Activated effector memory CD4-positive, alpha-beta T cell treated with Interleukin-2 at 50 U/mL for 16 hours (primary cell): Measurements from ENCODE around the gene DNAJC5.

Experiments
- DNase-seq: peaks from one replicate; pipeline ENCODE4 v3.0.0-alpha.2; 2020

DNAJC5 gene

DNA sequence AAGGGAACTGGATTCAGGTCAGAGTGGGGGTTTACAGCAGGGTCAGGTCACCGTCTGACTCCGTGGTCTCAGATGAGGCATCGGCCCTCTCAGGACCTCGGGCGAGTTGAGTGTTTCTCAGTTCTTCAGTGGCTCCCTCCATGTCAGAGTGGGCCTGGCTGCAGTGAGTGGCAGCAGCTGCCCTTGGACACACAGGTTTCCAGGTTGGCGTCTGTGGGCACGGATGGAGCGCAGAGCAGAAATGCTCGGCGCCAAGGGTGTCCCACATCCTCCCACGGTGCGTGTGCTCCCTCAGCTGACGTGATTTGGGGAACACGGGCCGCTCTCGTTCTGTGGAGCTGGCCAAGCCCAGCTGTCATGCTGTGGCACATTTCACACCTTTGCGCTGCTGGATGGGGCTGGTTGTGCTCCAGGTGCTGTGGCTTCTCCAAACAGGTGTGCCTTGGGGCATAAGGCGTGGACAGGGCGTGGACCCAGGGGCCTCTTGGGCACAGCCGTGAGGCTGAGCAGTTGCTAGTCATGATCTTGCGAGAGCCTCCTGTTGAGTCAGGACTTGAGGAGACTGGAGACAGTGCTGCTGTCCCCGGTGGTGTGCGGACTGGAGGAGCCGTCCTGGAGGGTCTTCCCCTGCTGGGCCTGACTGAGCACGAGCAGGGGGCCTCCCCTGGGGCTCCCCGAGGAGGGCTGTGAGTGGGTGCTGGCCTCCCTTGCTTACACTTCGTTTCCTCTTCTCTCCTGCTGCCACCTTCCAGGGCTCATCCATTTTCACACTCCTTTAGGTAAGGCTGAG lies 9.5 kb upstream of the DNAJC5 start:
- DNase-seq = no peak

DNA sequence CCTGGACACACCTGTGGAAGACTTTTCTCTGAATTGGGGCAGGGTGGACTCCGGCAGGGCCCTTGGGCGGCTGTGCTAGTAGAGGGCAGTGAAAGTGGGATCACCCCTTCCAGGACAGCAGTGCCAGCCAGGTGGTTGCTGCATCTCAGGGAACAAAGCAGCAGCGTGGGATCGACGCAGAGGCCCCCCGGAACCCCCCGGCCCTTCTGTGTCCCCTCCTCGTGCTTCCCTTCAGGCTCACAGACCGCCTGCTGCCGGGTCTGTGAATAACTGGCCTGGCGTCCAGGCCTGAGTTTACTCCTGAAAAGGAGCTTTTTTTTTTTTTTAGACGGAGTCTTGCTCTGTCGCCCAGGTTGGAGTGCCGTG lies 8.9 kb upstream of the DNAJC5 start:
- DNase-seq = no peak

DNA sequence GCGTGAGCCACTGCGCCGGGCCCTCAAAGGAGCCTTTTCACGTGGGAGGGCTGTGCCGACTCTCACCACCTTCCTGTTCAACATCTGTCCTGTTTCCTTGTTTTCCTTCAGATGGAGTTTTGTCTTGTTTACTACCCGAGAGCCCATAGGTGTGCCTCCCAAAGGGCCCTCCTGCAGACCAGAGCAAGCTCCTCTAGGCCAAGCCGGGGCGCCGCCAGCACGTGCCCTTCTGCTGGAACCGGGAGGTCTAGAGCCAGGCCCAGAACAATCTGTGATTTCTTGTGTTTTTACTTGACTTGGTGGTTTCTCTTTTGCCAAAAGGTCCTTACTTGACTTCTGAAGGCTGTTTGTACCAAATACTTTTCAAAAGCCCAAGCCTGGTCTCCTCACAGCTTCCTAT lies 8.0 kb upstream of the DNAJC5 start:
- DNase-seq = no peak

DNA sequence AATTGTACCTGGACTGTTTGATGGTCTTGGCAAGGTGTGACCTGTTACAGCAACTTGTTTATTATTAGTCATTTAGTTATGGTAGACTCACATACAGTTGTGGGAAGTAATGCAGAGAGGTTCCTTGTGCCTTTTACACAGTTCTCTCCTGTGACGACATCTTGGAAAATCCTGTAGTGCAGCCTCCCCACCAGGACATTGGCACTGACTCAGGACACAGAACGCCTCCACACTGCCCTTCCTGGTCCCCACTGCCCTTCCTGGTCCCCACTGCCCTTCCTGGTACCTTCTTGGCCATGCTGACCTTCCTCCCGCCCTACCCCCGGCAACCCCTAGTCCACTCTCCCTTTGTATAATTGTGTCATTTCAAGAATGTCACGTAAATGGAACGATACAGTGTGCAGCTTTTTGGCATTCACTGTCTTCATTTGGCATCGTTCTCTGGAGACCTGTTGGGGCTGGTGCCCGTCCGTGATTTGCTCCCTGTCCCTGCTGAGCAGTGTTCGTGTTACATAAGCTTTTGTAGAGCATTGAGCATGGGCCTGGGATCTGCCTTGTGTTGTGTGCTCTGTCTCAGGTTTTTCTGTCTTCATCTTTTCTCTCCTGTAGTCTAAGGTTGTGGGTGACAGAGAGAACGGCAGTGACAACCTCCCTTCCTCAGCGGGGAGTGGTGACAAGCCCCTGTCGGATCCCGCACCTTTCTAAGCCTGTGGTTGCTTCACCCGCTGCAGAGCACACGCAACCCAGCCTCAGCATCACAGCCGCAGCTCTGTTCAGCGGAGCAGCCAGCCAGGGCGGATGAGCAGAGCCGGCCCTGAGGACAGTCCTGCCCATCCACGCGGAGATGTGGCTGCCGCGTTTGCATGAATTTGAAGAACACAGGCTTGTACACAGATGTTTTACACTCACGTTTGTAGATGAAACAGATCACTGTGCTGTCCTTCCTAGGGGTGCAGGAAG lies 5.4 kb upstream of the DNAJC5 start:
- DNase-seq = no peak

DNA sequence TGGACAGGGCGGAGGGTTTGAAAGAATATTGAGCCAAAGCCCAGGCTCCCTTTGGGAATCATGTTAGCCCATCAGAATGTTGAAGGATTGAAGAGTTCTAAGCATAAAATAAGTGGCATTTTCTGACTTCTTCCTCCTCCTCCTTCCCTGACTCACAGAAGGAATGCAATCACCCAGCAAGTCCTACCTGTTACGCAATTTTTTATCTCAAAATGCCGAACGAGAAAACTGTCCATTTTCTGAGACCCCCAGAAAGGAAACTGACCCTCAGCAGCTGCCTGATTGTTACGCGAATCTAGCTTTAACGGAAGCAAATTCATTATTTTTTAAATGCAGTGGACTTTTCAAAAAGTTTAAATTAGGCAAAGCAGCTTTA lies 4.7 kb upstream of the DNAJC5 start:
- no peak for DNase-seq

DNA sequence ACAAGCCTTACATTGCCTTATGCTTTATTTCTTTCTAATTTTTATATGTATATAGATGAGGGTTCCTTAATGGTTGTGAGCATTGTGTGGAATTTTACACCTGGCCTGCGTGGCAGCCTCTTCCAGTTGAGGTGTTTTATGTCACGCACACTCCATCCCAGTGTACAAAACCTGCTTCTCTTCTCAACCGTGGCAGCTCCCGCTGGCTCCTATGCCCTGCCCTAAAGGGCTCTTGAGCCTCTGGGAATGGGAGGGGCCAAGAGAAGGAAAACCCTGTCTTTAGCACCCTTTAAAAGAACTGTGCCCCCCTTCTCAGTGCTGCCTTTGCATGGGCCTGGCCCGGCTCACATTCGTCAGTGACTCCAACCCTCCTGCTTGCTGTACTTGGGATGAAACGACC lies 4.3 kb upstream of the DNAJC5 start:
- no peak for DNase-seq

DNA sequence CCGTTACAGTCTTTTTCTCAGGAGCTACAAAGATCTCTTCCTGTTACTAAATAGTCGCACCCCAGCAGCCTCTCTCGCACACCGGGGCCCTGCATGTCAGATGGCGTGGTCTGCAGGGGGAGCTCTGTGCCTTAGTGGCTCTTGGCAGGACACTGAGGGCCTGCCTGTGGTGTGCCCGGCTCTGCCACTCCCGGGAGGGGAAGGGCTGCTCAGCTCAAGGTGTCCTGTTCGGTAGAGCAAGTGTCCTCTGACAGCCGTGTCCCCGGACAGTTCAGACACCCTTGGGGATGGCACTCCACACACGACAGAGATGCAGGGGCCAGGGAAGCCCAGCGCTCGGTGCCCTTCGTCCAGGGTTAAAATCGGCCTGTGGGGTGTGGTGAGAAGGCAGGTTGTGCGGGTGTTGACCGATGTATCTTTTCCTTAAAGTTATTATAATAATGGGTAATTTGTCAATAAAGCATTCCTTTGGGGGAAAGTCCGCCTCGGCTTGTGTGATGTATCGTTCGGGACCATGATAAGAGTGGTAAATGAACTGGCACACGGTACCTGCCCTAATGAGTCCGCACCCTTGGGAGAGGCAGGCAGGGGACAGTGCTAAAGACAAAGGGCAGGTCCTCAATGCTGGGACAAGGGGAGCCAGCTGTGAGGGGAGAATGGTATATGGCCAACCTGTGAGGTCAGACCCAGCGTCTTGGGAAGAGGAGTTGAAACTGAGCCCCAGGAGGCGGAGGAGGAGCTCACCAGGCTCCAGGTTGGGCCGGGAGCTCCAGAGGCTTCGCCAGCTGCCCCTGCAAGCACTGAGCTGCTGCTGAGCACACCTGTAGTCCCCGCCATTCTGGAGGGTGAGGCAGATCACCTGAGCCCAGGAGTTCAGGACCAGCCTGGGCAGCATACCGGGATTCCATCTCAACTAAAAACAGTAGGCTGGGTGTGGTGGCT lies 3.6 kb upstream of the DNAJC5 start:
- DNase-seq = no peak

DNA sequence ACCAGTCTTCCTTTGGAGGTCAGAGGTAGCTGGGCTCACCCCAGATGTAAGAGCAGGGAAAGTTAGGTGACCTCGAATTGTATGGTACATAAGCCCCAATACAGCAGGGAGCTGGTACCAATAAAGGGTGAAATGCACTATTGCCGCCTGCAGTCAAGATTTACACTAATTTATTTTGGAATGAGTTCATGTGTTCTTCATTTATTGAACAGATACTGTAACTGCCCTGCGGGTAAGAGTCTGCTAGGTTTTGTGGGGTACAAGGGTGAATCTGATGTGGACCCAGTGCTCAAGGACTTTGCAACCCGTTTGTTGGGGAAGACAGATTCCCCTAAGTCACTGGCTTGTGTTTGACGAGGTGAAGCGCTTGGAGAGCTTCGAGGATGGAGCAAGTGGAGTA lies 2.5 kb upstream of the DNAJC5 start:
- DNase-seq = no peak

DNA sequence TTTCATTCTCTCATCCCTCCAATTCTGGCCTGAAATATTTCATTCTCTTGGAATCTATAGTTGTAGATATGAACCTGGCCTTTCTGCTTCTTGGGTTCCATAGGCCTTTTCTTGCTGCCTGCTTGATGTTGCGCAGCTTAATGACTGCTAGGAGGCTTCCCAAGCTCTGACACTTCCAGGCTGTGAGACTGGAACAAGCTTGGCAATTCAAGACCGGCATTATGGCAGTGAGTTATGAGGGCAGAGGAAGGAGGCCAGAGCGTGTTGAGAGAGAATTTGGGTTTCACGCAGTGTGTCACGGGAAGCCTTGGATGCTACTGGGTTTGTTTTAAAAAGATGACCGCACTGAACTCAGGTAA lies 948 bp upstream of the DNAJC5 start:
- DNase-seq = no peak

DNA sequence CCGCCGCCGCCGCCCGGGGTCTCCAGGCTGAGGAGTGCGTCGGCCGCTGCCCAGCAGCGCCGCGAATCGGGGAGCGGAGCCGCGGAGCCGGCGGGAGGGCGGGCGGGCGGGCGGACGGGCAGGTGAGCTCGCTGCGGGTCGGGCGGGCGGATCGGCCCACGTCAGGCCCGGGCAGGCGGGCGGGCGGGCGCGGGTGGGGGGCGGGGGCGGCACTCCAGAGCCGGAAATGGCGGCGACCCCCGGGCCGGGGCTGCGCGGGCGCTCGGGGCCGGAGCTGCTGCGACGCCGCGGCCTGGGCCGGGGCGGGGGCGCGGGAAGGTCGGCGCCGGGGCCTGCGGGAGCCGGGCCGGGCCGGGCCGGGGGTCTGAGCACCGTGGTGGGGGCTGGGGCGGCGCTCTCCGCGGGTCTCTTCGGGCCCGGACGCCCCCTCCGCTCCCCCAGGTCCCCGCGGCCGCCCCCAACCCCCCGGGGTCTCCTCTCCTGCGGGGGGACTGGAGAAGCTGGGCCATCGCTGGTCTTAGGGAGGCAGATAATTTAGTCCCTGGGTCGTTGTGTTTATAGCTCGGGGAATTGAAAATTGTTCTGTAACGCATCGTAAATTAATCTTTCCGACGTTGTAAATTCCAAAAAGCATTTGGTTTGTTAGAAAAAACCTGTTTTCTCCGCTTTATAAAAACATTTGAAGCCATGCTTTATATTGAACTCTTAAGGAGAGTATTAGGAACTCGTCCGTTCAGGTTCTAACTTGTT lies 451 bp downstream of the DNAJC5 start:
- DNase-seq = no peak

DNA sequence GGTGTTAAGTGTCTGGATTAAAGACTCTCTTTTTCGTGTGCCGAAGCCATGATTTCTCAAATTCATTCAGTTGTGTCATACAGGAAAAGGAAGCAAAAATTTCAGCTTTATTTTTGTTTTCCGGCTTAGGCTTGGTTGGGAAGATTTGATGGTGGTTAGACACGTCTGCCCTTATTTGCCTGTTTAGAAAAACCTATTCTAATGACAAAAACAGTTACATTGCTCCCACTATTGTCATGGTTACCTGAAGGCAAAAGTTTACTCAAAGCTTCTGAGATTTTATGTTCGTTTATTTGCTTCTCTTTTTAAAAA lies 982 bp downstream of the DNAJC5 start:
- DNase-seq = no peak

DNA sequence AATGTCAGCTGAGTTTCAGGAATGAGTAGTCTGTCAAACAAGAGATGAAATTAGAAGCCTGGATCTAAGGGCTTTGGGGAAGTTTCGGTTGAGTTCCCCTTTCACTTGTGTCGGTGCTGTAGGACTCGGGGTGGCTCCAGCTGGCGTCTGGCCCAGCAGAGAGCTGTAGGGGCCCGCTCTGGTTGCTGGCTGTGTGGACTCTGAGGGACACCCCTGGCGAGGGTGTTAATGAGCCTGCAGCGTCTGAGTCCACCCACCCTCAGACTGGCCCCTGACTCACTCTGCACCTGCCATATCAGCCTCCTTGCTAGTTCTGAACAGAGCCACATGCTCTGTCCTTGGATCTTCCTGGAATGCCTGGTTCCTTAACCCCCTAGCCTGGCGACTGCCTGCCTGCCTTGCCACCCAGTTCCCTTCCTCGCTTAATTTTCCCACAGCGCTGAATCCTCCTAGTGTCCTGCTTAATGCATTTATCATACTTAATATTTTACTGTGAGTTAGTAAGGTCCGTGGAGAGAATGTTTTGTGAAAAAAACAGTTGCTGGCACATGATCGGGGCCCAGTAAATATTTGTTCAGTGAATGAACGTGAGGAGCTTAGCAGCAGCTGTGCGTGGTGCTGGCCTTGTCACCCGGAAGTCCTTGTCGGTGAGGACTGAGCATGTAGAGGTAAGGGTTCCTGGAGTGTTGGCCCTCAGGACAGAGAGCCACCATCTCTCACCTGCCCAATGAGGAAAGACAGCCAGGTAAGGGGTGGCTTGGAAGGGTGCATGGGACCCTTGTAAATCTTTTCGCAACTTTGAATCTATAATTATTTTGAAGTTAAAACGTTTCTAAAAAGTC lies 1.6 kb downstream of the DNAJC5 start:
- DNase-seq = no peak

DNA sequence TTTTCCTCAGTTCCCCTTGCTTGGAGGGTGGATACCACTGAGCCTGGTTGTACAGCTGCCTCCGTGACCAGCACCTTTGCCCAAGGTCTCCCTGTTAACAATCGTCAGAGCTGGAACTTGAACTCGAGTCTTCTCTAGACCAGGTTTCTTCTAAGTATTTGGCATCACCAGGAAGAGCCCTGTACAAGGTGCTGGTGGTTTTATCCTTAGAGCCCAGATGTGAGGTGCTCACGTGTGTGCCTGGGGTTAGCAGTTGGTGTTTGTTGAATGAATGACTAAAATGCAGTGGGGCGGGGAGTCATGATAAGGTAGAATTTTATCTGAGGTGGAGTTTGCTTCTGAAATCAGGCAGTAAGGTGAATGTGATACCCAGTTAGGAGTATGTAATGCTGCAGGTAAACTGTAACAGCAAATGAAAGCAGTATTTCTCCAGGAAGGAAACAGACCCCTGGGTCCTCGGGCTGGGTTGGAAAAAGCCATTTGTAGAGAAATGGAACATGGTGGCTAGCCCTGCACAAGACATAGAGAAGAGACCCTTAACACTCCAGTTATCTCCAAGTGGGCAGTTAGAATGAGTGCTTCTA lies 3.1 kb downstream of the DNAJC5 start:
- no peak for DNase-seq

DNA sequence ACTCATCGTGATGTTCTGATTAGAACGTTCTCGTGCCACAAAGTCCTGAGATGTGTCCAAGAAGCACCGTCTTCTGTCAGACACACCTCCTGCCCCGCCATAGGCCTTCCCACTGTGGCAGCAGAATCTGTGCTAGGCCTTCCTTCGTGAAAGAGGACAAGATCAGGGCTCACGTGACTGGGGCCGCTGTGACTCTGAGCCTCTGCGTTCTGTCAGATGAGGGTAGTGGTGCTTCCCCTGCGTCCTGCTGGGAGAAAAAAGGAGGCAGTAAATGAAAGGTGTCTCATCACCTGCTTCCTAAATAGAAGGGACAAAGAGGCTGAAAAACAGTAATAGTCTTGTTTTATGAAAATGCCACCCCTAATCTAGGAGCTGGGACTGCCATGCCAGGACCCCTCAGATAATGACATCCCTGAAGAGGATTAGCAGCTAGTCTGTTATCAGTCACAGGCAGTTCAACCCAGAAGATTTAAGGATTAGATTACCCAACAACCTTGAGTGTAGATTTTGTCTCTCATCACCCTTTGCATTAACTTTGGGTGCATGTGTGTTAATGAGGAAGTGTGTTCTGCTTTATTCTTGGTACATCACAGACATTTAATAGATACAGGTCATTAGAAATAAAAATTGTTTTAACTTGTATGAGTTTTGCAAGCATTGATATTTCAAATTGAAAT lies 4.1 kb downstream of the DNAJC5 start:
- no peak for DNase-seq

DNA sequence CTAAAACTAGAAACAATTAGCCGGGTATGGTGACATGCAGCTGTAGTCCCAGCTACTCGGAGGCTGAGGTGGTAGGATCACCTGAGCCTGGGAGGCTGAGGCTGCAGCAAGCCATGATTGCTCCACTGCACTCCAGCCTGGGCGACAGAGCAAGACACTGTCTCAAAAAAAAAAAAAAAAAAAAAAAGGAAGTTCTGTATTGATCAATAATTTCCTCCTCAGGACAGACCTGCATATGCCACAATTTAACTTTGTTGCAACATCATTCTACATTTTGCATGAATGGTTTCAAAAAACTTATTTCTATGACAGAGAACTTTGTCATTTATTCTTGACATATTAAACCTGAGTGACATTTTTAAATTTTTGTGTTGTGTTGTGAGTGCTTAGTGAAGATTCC lies 5.5 kb downstream of the DNAJC5 start:
- DNase-seq = no peak

DNA sequence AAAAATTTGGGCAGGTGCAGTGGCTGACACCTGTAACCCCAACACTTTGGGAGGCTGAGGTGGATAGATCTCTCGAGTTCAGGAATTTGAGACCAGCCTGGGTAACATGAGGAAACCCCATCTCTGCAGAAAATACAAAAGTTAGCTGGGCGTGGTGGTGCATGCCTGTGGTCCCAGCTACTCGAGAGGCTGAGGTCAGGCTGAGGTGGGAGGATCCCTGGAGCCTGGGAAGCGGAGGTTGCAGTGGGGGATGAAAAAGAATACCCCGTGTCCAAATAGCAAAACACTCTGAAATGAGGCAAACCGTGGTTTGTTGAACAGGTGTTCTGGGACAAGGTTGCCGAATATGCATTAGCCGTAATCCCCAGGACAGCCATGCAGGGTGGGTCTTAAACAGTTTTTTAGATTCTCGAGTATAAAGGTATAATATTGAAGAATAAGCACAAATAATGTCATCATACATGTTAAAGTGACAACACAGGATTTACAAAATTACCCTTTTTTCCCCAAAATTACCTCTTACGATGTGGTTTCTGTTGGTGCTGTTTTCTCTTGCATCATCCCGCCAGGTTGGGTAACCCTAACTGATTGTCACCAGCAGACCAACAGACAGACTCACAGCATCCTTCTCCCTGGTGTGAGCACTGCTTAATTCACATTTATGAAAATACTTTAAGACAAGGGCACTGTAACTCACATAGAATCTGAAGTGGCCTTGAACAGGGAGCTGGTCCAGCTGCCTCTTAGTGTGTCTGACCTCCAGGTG lies 9.1 kb downstream of the DNAJC5 start:
- DNase-seq = no peak

DNA sequence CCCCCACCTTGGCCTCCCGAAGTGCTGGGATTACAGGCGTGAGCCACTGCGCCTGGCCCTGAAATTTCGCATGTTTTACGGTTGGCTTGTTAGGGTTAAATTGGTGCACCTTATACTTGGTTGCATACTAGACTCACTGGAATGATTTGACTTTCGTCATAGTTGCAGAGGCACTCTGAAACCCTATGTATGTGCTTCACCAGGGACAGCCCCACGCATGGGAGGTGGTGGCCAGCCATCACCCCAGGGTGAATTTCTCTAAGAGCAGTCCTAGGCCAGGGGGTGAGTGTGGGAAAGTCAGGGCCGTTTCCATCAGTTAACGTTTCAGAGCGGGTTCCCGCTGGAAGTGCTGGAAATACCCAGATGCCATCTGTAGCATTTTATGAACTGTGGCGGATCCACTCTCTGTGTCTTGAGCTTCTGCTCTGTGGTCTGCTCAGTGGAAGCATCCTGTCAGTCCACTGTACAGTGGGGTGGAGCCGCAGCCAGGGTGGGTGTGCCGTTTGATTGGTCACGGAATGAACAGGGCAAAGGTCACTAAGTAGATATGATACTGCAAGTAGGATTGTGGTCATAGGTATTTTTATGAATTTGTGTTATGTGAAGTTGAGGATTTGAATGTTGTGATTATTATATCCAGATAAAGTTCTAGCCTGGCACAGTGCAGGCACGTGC lies 13.2 kb downstream of the DNAJC5 start:
- no peak for DNase-seq

DNA sequence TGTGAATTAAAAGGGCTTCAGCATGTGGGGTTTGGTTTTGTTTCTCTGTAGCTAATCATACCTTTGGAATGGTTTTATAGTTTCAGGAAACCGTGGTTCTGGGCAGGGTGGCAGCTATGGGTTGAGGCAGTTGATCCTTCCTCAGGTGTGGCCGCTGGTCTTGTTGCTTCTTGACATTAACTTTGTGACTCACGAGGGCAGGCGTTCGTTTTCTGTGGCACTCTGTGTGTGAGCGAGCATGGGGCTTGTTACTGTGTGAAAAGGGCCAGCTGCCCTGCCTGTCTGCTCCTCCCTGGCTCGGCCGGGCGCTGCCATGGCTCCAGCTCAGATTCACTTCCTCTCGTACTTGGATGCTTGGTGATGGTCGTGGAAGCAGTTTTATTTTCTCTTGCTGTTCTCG lies 16.2 kb downstream of the DNAJC5 start:
- no peak for DNase-seq

DNA sequence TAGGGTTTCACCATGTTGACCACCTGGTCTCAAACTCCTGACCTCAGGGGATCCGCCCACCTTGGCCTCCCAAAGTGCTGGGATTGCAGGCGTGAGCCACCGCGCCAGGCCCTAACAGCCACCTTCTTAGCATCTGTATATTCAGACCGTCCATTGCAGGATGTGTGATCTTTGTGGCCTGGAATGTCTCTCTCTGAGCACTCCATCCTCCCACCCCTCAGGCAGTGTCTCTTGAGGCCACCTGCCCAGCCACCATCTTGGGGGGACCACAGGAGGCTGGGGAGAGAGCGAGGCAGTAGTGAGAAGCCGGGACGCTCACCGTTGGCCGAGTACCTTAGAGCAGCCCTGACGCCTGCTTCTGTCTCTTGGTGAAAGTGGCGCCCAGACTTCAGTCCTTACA lies 18.8 kb downstream of the DNAJC5 start:
- no peak for DNase-seq
